Measurements from ENCODE around the gene FBXL2.
A peak's percentile ranks its signal among the peaks of the same experiment; 100 is the strongest.
"Not testable (repeated sequence)": the region's sequence is repeated elsewhere in the genome, so short reads cannot be mapped to it uniquely, and the experiment has no call there.

Gene FBXL2

DNA sequence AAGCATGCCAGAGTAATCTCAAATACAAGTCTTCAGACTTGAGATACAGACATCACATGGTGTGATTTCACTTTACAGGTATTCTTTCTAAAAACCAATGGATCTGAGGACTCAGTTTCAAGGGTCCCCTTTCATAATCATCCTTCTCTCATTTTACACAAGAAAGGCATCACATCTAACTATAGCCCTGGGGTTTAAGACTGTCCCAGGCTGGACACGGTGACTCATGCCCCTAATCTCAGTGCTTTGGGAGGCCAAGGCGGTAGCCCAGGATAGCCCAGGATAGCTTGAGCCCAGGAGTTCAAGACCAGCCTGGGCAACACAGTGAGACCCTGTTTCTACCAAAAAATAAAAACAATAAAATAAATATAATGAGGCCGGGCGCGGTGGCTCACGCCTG is 126.5 kb downstream of the FBXL2 start:
- WGBS (ENCODE audit: insufficient coverage): 100% methylated on average over 2 of the region's 6 CpGs
- no peaks in the 10 kb centered on the region for H3K9me3 ChIP-seq (ENCODE audit: control extremely low read depth in 1 of 5, control insufficient read depth in 4 of 5, insufficient read depth in 2 of 5, low read depth in 1 of 5, low read length in 4 of 5)
- CTCF ChIA-PET: no interaction called here

DNA sequence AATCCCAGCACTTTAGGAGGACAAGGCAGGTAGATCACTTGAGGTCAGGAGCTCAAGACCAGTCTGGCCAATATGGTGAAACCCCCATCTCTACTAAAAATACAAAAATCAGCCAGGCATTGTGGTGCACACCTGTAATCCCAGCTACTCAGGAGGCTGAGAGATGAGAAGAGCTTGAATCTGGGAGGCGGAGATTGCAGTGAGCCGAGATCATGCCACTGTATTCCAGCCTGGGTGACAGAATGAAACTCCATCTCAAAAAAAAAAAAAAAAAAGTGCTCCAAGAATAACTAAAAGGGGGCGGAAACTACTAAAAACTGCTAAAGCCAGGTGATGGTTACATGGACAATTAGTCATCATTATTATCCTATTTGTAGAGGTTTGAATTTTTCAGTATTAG is 133.6 kb downstream of the FBXL2 start:
- H3K4me3 ChIP-seq (ENCODE audit: control insufficient read depth in 1 of 7, extremely low read depth in 1 of 7, insufficient read depth in 4 of 7, low read depth in 2 of 7, low read length in 6 of 7); H3K9me3 ChIP-seq (ENCODE audit: control extremely low read depth in 1 of 5, control insufficient read depth in 4 of 5, insufficient read depth in 2 of 5, low read depth in 1 of 5, low read length in 4 of 5); DNase-seq; POLR2A ChIA-PET; H3K27ac ChIP-seq (ENCODE audit: insufficient read depth in 1 of 2, low read depth in 1 of 2, low read length in 2 of 2, poor library complexity in 1 of 2, severe bottlenecking in 2 of 2); H3K4me1 ChIP-seq (ENCODE audit: control extremely low read depth in 1 of 4, control insufficient read depth in 4 of 4, insufficient read depth in 4 of 4, low read length in 3 of 4); H3K27me3 ChIP-seq (replicated peaks in 2 of 5; ENCODE audit: control insufficient read depth in 4 of 5, insufficient read depth in 5 of 5, low read length in 4 of 5): not testable (repeated sequence)
- CTCF ChIA-PET: interaction anchor here (1.9 kb wide), 2 partner anchors 10 to 15 kb away, joined by 4 to 5 read pairs; no protein-coding TSS in a partner anchor
- peaks cover 29 to 76% (median 61%) of the 10 kb centered on the region in 4 experiments for H3K36me3 ChIP-seq (ENCODE audit: control insufficient read depth in 4 of 4, insufficient read depth in 4 of 4, low read length in 3 of 4)
- no CpG with 5 or more reads among the region's 3 CpGs for WGBS (ENCODE audit: insufficient coverage)

More for the DNA sequence above, 126.5 kb downstream of the FBXL2 start:
- H3K36me3 ChIP-seq (ENCODE audit: control insufficient read depth in 4 of 4, insufficient read depth in 4 of 4, low read length in 3 of 4): peaks cover 33 to 79% (median 63%) of the 10 kb centered on the region in 4 experiments
- POLR2A ChIA-PET: no interaction called here
- no peaks in the 10 kb centered on the region for H3K4me1 ChIP-seq (ENCODE audit: control extremely low read depth in 1 of 4, control insufficient read depth in 4 of 4, insufficient read depth in 4 of 4, low read length in 3 of 4)
- no peak overlapping the region for H3K4me3 ChIP-seq (ENCODE audit: control insufficient read depth in 1 of 7, extremely low read depth in 1 of 7, insufficient read depth in 4 of 7, low read depth in 2 of 7, low read length in 6 of 7)
- no peaks in the 10 kb centered on the region for H3K27me3 ChIP-seq (replicated peaks in 2 of 5; ENCODE audit: control insufficient read depth in 4 of 5, insufficient read depth in 5 of 5, low read length in 4 of 5)
- DNase-seq: no peak
- no peak overlapping the region for H3K27ac ChIP-seq (ENCODE audit: insufficient read depth in 1 of 2, low read depth in 1 of 2, low read length in 2 of 2, poor library complexity in 1 of 2, severe bottlenecking in 2 of 2)

DNA sequence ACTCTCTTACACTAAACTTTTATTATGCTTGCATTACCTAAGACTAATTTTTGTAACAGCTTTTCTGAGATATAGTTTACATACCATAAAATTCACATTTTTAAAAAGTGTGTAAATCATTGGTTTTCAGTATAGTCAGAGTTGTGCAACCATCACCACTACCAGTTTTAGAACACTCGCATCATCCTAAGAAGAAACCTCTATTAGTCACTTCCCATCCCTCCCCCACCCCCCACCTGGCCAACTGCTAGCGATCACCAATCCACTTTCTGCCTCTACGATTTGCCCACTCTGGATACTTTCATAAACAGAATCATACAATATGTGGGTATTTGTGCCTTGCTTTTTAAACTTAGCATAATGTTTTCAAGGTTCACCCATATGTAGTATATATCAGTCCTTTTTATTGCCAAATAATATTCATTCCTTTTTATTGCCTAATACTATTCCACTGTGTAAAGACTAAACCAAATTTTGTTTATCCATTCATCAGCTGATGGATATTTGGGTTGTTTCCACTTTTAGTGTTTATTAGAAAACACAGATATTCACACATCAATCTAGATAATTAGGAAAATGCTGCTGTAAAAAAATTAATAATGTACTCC is 139.9 kb downstream of the FBXL2 start:
- H3K4me3 ChIP-seq (ENCODE audit: control insufficient read depth in 1 of 7, extremely low read depth in 1 of 7, insufficient read depth in 4 of 7, low read depth in 2 of 7, low read length in 6 of 7): no peak overlapping the region
- peak overlapping the region in 1 of 2 experiments; percentile 16 for H3K27ac ChIP-seq (ENCODE audit: insufficient read depth in 1 of 2, low read depth in 1 of 2, low read length in 2 of 2, poor library complexity in 1 of 2, severe bottlenecking in 2 of 2)
- CTCF ChIA-PET: no interaction called here
- peaks cover 18 to 49% (median 36%) of the 10 kb centered on the region in 4 experiments for H3K36me3 ChIP-seq (ENCODE audit: control insufficient read depth in 4 of 4, insufficient read depth in 4 of 4, low read length in 3 of 4)
- H3K9me3 ChIP-seq (ENCODE audit: control extremely low read depth in 1 of 5, control insufficient read depth in 4 of 5, insufficient read depth in 2 of 5, low read depth in 1 of 5, low read length in 4 of 5): no peaks in the 10 kb centered on the region
- H3K4me1 ChIP-seq (ENCODE audit: control extremely low read depth in 1 of 4, control insufficient read depth in 4 of 4, insufficient read depth in 4 of 4, low read length in 3 of 4): no peaks in the 10 kb centered on the region
- POLR2A ChIA-PET: interaction anchor here (1.0 kb wide), 1 partner anchor 22 kb away, joined by 3 read pairs; no protein-coding TSS in a partner anchor
- DNase-seq: peak in 2 of 3 donors; percentile 30 to 38
- 86% methylated on average over 1 of the region's 3 CpGs for WGBS (ENCODE audit: insufficient coverage)
- H3K27me3 ChIP-seq (replicated peaks in 2 of 5; ENCODE audit: control insufficient read depth in 4 of 5, insufficient read depth in 5 of 5, low read length in 4 of 5): no peaks in the 10 kb centered on the region

DNA sequence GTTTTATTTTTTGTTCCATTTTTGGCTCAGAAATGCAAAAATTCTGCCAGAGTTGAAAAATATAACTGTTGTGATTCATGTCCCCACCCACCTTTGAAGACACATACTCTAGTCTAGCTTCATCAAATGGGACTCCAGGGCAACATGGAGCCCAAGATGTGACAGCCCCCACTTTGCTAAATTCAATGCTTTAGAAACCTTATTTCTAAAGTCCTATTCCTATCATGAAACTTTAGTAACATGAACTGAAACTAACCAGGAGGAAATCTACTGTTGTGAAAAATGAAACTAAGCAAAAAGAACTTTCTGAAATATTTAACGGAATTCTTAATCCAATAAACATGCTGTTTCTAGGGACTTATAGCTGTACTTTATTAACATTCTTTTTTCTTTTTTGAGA is 142.7 kb downstream of the FBXL2 start:
- Histone ChIP-seq H3K9me3 (ENCODE audit: control extremely low read depth in 1 of 5, control insufficient read depth in 4 of 5, insufficient read depth in 2 of 5, low read depth in 1 of 5, low read length in 4 of 5) (no peaks in the 10 kb centered on the region), H3K36me3 (ENCODE audit: control insufficient read depth in 4 of 4, insufficient read depth in 4 of 4, low read length in 3 of 4) (peaks cover 9 to 52% (median 30%) of the 10 kb centered on the region in 4 experiments), H3K27me3 (replicated peaks in 2 of 5; ENCODE audit: control insufficient read depth in 4 of 5, insufficient read depth in 5 of 5, low read length in 4 of 5) (no peaks in the 10 kb centered on the region), H3K4me3 (ENCODE audit: control insufficient read depth in 1 of 7, extremely low read depth in 1 of 7, insufficient read depth in 4 of 7, low read depth in 2 of 7, low read length in 6 of 7) (no peak overlapping the region), H3K4me1 (ENCODE audit: control extremely low read depth in 1 of 4, control insufficient read depth in 4 of 4, insufficient read depth in 4 of 4, low read length in 3 of 4) (no peaks in the 10 kb centered on the region), H3K27ac (ENCODE audit: insufficient read depth in 1 of 2, low read depth in 1 of 2, low read length in 2 of 2, poor library complexity in 1 of 2, severe bottlenecking in 2 of 2) (no peak overlapping the region)
- CTCF ChIA-PET: interaction anchor here (1.6 kb wide), 1 partner anchor 14 kb away, joined by 4 read pairs; no protein-coding TSS in a partner anchor
- POLR2A ChIA-PET: no interaction called here
- WGBS (ENCODE audit: insufficient coverage): no CpG with 5 or more reads among the region's 1 CpG
- no peak for DNase-seq

DNA sequence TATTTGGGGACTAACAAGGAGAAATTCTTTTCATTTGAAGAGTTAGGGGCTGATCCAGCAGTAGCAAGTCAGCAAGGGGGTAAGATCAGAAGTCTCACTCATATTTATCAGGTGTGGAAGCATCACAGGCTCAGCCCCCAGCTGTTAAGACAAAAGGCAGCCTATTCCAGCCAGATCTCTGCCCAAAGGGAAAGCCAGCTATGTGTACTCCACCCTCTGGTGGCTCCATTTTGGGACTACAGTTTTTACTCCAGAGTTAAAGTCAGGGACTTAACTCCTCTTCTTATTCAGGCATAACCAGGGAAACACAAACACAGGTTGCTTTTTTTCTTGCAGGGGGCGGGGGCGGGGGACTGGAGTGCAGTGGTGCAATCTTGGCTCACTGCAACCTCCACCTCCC is 143.7 kb downstream of the FBXL2 start:
- ChIA-PET POLR2A (no interaction called here), CTCF (interaction anchor here (1.6 kb wide), 1 partner anchor 13 kb away, joined by 4 read pairs; no protein-coding TSS in a partner anchor)
- Histone ChIP-seq H3K4me1 (ENCODE audit: control extremely low read depth in 1 of 4, control insufficient read depth in 4 of 4, insufficient read depth in 4 of 4, low read length in 3 of 4) (no peaks in the 10 kb centered on the region), H3K4me3 (ENCODE audit: control insufficient read depth in 1 of 7, extremely low read depth in 1 of 7, insufficient read depth in 4 of 7, low read depth in 2 of 7, low read length in 6 of 7) (no peak overlapping the region), H3K27ac (ENCODE audit: insufficient read depth in 1 of 2, low read depth in 1 of 2, low read length in 2 of 2, poor library complexity in 1 of 2, severe bottlenecking in 2 of 2) (no peak overlapping the region), H3K9me3 (ENCODE audit: control extremely low read depth in 1 of 5, control insufficient read depth in 4 of 5, insufficient read depth in 2 of 5, low read depth in 1 of 5, low read length in 4 of 5) (no peaks in the 10 kb centered on the region), H3K36me3 (ENCODE audit: control insufficient read depth in 4 of 4, insufficient read depth in 4 of 4, low read length in 3 of 4) (peaks cover 4 to 53% (median 30%) of the 10 kb centered on the region in 4 experiments), H3K27me3 (replicated peaks in 2 of 5; ENCODE audit: control insufficient read depth in 4 of 5, insufficient read depth in 5 of 5, low read length in 4 of 5) (no peaks in the 10 kb centered on the region)
- no CpG with 5 or more reads among the region's 2 CpGs for WGBS (ENCODE audit: insufficient coverage)
- no peak for DNase-seq

DNA sequence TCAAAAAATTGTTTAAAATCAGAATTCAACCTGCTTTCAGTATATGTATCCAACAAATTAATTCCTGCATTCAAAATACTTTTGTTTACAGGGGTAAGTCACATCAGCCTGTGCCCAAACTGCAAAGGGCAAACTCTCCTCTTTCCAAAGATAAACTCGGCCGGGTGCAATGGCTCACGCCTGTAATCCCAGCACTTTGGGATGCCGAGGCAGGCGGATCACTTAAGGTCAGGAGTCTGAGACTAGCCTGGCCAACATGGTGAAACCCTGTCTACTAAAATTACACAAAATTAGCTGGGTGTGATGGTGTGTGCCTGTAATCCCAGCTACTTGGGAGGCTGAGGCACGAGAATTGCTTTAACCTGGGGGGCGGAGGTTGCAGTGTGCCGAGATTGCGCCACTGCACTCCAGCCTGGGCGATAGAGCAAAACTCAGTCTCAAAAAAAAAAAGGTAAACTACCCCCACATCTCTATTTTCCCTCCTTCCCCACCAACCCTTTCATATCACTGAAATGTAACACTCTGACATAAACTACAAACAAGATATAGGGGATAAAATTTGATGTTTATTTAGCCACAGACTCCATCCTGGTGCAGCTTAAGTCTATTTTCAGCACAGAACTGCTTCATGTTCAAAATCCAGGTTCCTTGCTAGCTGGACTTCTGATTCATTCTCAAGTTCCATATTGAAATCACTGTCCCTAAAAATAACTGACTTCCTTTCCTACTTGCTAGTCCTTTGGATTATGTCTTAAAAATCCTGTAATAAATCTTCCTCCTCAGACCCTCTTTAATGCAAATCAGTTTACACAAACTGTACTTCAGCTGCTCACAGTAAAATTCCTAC is 147.6 kb downstream of the FBXL2 start:
- Histone ChIP-seq H3K4me3 (ENCODE audit: control insufficient read depth in 1 of 7, extremely low read depth in 1 of 7, insufficient read depth in 4 of 7, low read depth in 2 of 7, low read length in 6 of 7) (no peak overlapping the region), H3K9me3 (ENCODE audit: control extremely low read depth in 1 of 5, control insufficient read depth in 4 of 5, insufficient read depth in 2 of 5, low read depth in 1 of 5, low read length in 4 of 5) (no peaks in the 10 kb centered on the region), H3K27ac (ENCODE audit: insufficient read depth in 1 of 2, low read depth in 1 of 2, low read length in 2 of 2, poor library complexity in 1 of 2, severe bottlenecking in 2 of 2) (no peak overlapping the region), H3K36me3 (ENCODE audit: control insufficient read depth in 4 of 4, insufficient read depth in 4 of 4, low read length in 3 of 4) (peaks cover 4 to 48% (median 18%) of the 10 kb centered on the region in 4 experiments), H3K27me3 (replicated peaks in 2 of 5; ENCODE audit: control insufficient read depth in 4 of 5, insufficient read depth in 5 of 5, low read length in 4 of 5) (no peaks in the 10 kb centered on the region), H3K4me1 (ENCODE audit: control extremely low read depth in 1 of 4, control insufficient read depth in 4 of 4, insufficient read depth in 4 of 4, low read length in 3 of 4) (no peaks in the 10 kb centered on the region)
- ChIA-PET CTCF (interaction anchor here (2.0 kb wide), 1 partner anchor 15 kb away, joined by 5 read pairs; no protein-coding TSS in a partner anchor), POLR2A (interaction anchor here (0.6 kb wide), 1 partner anchor 9 kb away, joined by 4 read pairs; no protein-coding TSS in a partner anchor)
- DNase-seq: no peak
- 96% methylated on average over 5 of the region's 10 CpGs for WGBS (ENCODE audit: insufficient coverage)

Data from common myeloid progenitor, CD34-positive (primary cell).